HuH-7 (cell line): ENCODE results near the gene ZSWIM6.
A peak's percentile ranks its signal among the peaks of the same experiment; 100 is the strongest.

ENCODE experiments used
- DNase-seq: peaks from one replicate; pipeline ENCODE4 v3.0.0; 2011; ENCODE audit warnings: low spot score

ZSWIM6 gene

DNA sequence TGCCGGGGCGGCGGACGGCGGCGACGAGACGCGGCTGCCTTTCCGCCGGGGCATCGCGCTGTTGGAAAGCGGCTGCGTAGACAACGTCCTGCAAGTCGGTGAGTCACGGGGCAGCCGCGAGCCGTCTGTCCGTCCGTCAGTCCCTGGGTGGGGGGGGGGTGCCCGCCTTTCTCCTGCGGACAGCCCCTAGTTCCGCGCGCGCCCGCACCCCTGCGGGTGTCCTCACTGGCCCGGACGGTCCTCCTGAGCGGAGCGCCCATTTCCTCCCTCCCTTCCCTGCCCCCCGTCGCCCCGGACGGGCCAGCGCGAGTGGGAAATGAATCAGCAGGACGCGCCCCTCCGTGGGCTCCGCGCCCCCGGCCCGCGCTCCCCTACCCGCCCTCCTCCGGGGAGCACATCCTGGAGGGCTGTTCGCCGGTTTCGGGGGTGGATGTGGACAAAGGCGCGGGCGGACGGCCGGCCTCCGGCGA lies 828 bp downstream of the ZSWIM6 start:
- peak; percentile 20 for DNase-seq

DNA sequence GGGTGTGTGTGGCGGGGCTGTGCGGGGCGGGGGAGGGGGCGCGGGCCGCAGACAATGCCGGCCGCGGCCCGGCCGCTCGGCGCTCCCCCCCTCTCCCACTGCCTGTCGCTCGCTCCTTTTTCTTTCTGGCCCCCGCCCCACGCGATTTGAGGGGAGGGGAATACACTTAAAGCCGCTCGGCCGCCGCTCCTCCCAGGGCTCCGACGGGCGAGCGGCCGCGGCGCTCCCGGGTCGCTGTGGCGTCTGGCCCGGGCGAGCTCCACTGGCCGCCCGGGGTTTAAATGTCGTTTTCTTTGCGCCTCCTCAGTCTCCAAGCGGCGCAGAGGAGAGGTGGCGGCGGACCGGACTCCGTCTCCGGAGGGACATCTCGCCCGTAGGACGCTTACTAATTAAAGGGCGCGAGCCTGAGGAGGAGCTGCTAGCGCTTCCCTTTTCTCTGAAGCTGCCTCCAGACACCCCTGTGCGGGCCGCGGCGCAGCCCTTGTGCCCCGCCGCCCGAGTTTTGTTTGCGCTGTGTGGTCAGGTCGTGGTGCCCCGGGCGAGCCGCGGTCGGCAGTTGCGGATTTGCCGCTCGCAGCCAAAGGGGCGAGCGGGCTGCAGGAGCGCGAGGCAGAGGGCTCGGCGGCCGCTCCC lies 1.4 kb downstream of the ZSWIM6 start:
- peak; percentile 27 for DNase-seq

DNA sequence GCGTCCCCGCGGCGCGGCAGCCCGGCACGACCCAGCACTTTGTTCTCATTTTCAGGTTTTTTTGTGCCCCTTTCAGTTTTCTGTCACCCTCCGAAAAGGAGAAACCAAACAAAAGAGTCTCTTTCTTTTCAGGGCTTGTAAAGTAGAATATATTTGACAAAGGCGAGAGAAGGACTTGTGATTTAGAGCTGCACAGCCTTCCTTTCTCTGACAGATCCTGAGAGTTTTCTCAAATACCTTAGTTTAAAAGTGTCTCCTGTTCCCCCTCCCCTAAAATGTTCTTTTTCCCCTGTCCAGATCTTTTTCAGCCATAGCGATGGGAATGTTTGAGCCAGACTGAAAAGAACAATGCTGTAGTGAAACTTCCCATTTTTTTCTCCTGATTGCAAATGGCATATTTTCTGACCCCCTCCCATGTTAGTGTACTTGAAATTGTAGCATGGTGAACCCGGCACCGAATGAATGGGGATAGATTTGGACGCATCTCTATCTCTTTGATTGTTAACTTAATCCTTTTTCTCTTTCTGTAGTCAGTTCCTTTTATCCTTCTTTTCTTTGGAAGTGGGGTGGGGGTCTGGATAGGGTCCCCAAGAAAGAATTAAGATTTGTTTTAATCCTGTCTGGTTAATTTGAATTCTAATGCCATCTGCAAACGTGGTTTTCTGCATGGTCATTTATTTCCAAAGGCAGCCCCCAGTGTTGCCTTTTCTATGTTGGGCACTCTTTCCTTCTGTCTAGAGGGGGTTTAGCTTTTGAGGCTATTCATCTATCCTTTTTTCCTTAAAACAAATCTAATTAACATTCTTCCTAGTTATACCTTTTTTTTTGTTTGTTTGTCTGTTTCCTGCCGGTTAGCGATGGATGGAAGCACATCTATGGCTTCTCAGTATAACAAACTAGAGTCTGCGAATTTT lies 2.2 kb downstream of the ZSWIM6 start:
- DNase-seq = no peak

DNA sequence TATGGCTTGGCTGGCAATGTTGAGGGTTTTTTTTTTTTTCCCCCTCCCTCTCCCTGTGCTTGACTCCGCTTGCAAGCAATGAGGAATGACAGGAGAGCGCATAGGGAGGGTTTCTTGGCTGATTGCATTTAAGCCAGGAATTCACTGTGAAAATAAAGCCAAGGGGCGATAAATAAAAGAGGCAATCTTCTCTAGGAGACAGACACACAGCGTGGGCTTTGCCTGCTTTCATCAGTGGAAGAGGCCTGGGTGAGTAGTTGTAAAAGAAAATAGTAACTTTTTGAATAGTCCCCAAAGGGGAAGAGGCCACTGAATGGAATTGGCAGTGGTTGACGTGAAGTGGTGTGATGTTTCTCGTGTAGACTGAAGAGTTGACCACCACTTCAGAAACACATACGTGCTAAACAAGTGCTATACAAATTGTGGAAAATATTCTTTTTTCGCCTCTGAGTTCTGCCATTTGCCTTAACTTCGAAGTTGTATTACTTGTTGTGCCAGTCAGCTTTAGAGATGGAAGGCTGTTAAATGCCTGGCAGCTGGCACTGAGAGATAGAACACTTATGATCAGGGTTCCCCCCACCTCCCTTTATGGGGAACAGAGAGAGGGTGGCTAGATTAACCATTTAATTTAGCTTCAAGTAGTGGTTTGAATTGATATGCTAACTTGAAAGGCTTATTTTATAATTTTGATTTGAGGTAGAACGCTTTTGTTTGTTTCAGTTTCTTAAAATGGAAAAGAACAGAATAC lies 3.0 kb downstream of the ZSWIM6 start:
- DNase-seq = no peak

DNA sequence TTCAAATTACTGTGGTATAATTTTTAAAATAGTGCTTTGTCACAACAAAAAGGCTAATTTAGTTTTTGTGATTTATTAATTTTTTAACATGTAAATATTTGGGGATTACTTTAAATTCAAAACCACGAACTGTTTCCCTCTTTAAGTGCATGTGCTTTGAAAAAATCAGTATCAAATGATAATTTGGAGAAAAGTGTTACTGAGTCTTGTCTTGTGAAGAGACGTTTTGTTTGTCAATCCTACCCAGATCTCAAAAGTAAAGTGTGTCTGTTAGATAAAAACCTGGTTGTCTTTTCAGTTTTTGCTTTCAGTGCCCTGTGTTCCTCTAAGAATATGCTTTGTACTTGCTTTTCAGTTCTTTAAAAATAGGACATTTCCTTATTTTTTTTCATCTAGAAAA lies 7.7 kb downstream of the ZSWIM6 start:
- DNase-seq = no peak

DNA sequence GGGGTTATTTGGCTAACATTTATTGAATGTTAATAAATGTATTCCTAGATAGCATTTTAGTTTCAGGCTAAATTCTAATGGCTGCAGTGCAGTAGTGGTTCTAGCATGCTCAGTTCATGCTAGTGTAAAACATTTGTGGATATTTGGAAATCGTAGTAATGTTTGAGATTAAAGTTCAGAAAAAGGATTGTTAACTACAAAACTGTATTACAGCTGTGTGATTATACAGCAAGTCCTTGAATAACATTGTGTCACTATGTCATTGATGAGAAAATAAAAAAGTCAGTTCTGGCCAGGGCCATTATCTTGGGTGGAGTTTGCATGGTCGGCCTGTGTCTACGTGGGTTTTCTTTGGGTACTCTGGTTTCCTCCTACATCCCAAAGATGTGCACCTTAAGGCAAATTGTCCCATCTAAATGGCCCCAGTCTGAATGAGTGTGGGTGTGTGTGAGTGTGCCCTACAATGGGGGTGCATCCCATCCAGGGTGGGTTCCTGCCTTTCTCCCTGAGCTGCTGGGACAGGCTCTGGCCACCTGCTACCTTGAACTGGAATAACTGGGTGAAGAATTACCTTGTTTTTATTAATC lies 8.8 kb downstream of the ZSWIM6 start:
- DNase-seq = no peak

DNA sequence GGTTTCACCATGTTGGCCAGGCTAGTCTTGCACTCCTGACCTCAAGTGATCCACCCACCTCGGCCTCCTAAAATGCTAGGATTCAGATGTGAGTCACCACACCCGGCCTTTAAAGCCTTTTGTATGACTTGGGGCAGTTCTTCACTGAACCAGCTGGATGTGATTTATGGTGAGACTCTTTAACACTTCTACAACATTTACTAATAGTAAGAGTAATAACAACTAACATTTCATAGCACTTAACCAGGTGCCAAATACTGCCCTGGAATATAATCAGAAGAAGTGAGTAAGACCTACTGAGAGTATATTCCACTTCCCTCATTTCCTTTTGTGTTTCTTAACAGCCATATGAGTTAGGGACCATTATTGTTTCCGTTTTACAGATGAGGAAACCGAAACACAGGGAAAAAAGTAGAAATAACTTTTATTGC lies 10.0 kb downstream of the ZSWIM6 start:
- DNase-seq = no peak

DNA sequence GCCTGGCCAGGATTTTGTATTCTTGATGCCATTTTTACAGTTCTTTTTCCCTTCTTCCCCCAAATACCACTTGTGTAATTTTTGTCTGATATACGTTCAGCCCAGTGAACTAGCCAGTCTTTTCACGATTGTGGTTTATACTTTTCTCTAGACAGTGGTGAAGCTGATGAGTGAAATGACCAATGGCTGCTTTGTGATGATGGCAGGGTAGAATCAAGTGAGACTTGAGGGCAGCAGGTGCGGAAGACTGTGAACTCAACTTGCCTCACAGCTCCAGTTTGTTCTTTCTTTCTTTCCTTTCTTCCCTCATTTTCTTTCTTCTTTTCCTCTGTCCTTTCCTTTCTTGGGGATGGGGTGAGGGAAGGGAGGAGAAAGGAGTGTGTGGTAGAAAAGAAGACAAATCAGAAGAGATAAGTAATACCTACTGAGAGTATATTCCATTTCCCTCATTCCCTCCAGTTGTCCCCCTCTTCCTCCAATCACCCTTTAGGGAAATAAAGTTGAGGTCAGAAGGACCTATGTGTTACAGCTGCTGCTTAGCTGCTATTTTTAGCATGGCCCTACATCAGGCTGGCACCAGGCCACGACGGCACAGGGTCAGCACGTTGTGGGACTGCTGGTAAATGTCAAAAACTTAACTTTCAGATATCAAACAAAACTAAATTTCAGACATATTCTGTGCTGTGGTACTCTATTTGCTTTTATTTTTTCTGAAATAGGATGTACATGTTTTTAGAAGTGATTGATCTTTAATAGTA lies 12.3 kb downstream of the ZSWIM6 start:
- DNase-seq = no peak

DNA sequence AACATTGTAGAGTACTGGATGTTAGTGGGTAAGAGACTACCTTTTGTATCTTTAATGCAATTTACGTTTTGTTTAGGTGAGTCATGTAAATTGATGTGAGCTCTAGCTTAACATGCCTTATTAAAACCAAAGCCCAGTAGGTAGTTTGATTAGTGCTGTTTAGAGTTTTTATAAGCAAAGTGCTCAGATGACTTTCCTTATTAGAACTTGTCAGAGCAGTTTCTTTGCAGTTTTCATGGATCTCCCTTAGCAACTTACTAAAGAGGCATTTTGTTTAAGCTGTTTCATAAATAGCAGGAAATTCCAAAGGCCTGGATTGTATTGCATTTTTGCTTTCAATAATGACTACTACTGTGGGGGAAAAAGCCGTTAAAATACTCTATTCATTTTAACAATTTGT lies 14.5 kb downstream of the ZSWIM6 start:
- DNase-seq = no peak

DNA sequence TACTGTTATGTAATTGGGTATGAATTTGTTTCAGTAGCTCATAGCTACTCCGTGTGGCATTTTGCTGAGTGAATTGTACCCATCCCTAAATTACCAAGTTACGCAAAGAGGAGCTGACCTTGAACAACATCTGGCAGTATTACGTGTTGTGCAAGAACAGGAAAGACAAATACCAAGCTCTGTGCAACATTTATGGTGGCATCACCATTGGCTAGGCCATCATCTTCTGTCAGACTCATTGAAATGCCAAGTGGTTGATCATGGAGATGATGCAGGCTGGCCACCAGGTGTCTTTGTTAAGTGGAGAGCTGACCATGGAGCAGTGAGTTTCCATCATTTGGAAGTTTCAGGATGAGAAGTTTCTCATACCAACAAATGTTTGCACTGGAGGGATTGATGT lies 15.0 kb downstream of the ZSWIM6 start:
- DNase-seq = no peak

DNA sequence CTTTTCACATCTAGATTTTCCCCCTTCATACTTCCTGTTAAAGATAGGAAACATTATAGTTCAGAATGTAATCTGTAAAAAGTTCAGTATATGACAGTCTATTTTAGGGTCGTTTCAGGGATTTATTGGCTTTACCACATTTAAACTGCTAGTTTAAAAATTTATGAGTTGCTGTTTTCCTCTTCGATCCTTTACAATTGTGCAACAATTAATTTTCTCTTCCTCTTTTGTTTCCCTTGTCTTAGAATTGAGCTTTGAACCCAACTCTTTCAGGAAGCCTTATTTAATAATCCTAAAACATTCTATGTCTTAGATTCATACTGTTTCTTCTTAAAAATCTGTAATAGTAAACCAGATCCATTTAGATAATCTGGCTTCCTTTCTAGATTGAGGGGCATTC lies 16.4 kb downstream of the ZSWIM6 start:
- no peak for DNase-seq

DNA sequence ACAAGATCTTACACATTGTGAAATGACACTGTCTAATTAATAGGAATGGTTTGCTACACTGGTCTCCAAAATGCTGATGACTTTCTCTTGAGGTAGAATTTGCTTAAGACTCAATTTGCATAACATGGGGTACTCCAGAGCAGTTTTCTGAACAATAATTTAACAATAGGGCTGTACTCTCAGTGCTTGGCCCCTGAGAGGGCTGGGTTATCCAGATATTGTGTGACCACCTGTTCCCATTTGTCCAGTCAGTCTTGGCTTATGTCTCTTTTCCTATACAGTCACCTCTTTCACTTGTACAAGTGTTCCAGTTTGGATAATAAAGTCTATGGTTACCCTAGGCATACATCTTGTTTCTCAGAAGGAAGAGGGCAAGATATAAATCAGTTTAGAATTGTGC lies 17.9 kb downstream of the ZSWIM6 start:
- no peak for DNase-seq

DNA sequence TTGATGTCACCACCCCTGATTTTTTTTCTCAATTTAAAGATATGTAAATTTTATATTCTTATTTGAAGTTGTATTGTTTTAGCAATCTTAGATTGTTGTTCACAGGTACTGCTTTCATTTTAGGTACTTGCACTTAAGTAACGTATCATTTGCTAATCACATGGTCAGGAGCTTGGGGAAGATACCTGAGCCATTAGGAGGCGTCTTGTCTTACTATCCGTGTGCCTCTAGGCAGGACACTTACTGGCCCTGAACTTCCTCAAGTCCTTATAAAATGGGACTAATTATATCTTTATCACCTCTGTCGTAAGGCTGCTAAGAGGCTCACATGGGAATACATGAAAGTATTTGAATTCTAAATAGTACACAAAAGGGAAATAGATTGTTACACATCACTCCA lies 18.5 kb downstream of the ZSWIM6 start:
- no peak for DNase-seq

DNA sequence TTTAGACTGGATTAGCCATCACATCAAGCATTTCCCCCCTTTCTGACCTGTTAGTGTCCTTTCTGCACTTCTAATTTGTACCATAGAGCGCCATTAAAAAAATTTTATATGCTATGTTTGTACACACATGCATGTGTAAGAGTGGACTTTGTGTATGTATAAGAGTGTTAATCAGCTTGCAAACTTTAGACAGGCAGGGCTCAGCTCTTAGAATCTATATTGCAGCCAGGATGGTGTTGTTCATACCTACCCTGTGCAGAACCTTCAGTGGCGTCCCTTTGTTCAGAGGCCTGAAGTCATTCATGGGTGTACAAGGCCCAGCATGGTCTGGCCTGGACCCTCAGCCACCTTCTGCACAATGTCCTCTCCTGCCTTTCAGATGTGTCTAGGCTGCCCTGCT lies 19.7 kb downstream of the ZSWIM6 start:
- no peak for DNase-seq

DNA sequence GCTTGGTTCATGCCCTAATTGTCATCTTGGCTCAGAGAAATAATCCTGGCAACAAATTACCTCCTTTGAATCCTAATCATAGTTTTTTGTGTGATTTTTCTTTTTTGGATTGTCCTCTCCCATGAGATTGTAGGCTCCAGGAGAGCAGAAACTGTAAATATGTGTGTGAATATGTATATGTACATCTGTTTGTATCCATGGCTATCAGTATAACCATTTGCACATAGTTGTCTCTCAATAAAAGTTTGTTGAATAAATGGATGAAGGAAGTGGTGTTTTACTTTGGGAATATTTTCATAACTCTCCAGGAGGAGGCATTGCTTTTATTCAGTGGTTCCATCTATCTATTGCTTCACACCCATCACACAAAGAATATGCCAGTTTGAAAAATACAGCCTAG lies 20.1 kb downstream of the ZSWIM6 start:
- no peak for DNase-seq

DNA sequence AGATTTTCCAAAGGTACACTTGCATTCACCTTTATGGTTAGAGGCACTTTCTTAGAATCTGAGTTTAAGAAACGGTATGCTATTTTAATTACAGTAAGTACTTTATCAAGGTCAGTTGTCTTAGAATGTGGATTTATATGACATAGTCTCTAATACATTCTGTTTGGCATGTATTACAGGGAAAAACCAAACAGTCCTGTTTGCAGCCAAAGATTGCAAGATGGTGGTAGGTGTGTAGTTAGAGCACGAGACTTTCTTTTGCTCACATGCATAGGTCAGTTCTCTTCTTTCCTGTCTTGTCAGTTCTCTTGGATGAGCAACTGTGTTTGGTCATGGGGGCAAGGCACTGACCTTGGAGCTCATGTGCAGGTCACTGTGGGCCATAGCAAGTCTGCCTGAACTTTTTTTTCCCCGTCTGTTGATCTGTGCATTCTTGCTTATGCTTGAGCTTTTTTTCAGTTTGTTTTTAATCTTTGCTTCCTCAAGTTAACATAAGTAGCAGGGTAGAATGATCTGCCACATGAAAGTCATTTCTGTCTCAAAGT lies 20.6 kb downstream of the ZSWIM6 start:
- DNase-seq = no peak

DNA sequence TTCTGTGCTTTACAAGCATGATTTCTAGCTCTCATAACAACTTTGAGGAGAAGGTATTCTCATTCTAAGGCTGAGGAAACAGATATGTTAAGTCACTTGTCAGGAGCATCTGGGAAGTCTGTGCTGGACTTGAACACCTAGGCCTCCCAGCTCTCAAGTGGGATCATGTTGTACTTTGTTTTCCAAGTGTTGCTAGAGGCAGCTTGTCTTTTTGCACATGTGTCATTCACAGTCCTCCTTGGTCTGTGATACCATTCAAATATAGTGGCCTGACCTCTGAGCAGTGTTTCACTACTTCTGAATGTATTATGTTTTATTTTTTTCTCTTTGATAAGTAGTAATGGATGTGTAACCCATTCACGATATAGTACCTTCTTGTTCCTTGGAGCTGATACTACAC lies 21.2 kb downstream of the ZSWIM6 start:
- no peak for DNase-seq

DNA sequence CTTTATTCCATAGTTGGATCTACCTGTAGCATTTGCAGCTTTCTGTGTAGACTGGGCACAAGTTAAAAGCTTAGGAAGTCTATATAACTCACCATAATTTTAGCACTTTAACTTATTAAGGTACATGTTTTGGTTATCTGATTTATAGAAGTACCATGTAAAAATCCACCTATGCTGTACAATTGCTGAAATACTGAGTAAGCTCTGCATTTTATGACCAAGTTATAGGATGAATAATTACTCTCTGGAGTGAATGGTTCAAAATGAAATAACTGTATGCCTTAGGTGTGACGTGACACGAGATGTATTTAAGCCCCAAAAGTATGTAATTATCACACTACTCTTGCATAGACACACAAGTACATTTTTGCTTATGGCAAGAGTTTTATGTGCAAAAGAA lies 22.1 kb downstream of the ZSWIM6 start:
- DNase-seq = no peak

DNA sequence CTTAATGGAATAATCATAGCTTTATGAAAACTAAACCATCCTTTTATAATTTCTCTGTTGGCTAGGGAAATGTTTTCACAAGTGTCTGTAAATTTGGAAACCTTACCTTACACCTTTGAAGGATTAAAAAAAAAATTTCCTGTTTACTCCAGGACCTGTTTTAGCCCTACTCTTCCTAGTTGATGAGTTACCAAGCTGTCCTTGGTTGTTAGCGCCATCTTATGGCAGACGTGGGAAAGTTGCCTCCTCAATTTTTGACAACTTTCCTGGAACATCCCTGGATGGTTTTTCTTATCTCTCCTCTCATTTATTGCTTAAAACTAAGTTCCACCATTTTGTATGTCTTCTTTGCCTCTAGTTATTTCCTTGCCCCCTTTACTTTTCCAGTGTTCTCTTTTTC lies 25.7 kb downstream of the ZSWIM6 start:
- no peak for DNase-seq

DNA sequence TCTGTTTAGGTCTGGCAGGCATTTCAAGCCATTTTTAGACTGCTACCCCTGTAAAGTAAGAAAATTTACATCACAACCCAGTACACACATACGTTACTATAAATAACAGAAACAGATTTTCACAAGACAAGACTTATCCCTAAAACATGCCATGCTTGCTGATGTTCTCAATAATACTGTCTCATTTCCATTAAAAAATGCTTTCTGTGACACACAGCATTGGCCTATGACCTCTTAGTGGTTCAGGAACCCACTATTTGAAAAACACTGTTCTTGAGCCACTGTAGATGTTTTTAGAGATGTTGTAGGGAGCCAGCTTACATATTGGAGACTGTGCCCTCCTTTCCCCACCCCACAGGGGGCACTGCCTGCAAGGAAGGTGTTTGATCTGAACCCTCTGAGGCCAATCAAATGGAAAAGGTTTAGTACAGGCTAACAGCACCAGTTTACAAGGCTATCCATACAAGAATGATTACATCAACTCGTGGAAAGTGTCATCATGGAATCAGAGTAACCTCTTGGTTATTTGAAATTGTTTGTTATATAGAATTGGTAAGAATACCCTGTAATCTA lies 30.8 kb downstream of the ZSWIM6 start:
- no peak for DNase-seq
